ENCODE results near the gene SEMA3A.

The SEMA3A gene

DNA sequence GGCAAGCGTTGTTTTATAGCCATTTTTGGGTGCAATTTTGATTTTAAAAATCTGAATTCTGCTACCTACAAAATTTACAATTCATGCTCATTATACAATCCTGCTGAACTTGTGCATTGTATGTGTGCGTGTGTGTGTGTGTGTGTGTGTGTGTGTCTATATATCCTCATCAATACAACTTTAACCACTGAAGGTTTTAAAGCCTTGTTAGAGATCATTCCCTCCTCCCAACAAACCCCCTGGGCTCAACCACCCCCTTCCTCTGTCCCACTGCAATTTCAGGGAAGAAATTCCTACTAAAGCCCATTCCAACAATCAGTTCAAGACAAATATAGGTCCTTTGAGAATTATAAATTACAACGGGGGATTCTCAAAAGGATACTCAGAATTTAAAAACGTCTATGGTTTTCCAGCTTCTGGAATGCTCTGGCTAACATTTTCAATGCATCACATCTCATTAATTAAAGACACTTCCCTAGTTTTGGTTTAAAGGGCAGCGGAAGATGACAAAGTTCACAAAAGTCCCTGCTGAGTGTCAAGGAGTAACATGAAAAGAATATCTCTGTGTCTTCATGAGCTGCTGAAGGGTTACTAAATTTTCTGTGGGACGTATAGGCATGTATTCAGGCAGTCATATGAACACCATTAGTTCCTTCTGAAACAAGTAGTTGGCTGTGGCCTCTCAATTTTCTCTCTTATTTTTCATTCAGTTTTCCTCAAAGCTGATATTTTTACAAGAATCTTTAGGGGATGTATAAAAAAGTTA lies 889 bp upstream of the SEMA3A start:
- no peaks in the 10 kb centered on the region for H3K27me3 ChIP-seq
- peaks cover 0 to 4% (median 0%) of the 10 kb centered on the region in 4 donors for H3K4me1 ChIP-seq
- TF ChIP-seq, protein P1, sequence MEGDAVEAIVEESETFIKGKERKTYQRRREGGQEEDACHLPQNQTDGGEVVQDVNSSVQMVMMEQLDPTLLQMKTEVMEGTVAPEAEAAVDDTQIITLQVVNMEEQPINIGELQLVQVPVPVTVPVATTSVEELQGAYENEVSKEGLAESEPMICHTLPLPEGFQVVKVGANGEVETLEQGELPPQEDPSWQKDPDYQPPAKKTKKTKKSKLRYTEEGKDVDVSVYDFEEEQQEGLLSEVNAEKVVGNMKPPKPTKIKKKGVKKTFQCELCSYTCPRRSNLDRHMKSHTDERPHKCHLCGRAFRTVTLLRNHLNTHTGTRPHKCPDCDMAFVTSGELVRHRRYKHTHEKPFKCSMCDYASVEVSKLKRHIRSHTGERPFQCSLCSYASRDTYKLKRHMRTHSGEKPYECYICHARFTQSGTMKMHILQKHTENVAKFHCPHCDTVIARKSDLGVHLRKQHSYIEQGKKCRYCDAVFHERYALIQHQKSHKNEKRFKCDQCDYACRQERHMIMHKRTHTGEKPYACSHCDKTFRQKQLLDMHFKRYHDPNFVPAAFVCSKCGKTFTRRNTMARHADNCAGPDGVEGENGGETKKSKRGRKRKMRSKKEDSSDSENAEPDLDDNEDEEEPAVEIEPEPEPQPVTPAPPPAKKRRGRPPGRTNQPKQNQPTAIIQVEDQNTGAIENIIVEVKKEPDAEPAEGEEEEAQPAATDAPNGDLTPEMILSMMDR (IDR thresholded peaks at IDR 0.05), result no peak
- H3K27ac ChIP-seq, result no peak overlapping the region
- no peaks in the 10 kb centered on the region for H3K9me3 ChIP-seq
- DNase-seq, result no peak
- H3K4me3 ChIP-seq, result peak overlapping the region; percentile 39 to 46
- H3K36me3 ChIP-seq, result no peaks in the 10 kb centered on the region
- intact Hi-C loops (cut with DNase I; ENCODE audit: low total_unique reads), result no loop called here

DNA sequence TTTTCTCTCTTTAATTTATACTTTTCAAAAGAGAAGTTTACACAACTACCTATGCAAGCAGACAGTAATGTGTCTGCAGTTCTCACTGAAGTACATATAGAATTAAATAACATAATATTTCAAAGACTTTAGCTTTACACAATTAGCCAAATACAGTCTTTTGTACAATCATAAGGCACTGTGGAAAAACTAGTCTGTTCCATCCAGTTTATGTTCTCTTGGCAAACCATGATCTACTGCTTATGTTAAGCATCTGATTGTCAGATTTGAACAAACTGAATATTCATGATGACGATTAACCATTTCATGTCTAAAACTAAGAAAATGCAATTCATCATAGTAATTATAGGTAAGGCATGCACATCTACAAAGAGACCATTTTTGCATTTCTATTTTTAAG lies 842 bp downstream of the SEMA3A start:
- TF ChIP-seq, protein P1 (IDR thresholded peaks at IDR 0.05), result no peak
- H3K27ac ChIP-seq, result no peak overlapping the region
- H3K4me1 ChIP-seq, result peaks cover 0 to 4% (median 0%) of the 10 kb centered on the region in 4 donors
- H3K4me3 ChIP-seq, result no peak overlapping the region
- no peaks in the 10 kb centered on the region for H3K9me3 ChIP-seq
- H3K36me3 ChIP-seq, result no peaks in the 10 kb centered on the region
- DNase-seq, result no peak
- no peaks in the 10 kb centered on the region for H3K27me3 ChIP-seq
- intact Hi-C loops (cut with DNase I; ENCODE audit: low total_unique reads), result no loop called here

DNA sequence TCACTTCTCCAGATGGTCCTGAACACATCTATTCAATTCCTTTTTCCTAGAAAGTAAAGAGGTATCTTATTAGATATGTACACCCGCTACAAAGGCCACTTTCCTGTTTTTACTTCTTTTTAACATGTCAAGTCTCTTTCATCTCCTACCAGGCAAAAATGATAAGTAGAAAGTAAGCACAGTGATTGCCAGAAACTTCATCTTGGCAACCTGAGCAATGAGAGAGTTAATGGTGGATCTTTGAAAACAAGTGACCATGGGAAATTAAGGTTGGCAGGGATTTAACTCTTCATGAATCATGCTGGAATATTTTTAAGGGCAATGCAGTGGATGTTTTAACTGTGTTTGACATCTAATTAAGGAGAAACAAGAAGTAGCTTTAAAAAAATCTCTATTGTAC lies 2.7 kb downstream of the SEMA3A start:
- intact Hi-C loops (cut with DNase I; ENCODE audit: low total_unique reads), result no loop called here
- H3K4me3 ChIP-seq, result no peak overlapping the region
- DNase-seq, result no peak
- no peaks in the 10 kb centered on the region for H3K9me3 ChIP-seq
- peaks cover 0 to 4% (median 0%) of the 10 kb centered on the region in 4 donors for H3K4me1 ChIP-seq
- no peaks in the 10 kb centered on the region for H3K36me3 ChIP-seq
- H3K27me3 ChIP-seq, result no peaks in the 10 kb centered on the region
- H3K27ac ChIP-seq, result no peak overlapping the region
- TF ChIP-seq, protein P1 (IDR thresholded peaks at IDR 0.05), result no peak

DNA sequence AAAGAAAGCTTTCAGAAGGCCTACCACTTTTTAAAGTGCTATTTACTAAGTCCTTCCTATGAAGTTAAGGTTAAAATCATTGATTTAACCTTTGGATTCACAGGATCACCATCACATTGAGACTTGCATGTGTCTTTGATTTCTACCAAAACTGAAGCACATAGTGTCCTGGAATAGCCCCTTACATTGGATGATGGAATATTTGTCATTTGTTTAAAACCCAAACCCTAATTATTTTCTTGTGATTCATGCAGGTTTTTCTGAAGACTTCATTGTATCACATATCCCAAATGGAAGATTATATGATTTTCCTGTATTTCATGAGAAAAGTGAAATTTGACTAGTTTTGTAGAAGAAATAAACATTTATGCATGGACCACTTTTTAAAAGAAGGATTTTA lies 3.3 kb downstream of the SEMA3A start:
- Histone ChIP-seq H3K27ac (no peak overlapping the region), H3K36me3 (no peaks in the 10 kb centered on the region), H3K27me3 (no peaks in the 10 kb centered on the region), H3K9me3 (no peaks in the 10 kb centered on the region), H3K4me1 (peaks cover 0 to 4% (median 0%) of the 10 kb centered on the region in 4 donors), H3K4me3 (no peak overlapping the region)
- DNase-seq, result no peak
- intact Hi-C loops (cut with DNase I; ENCODE audit: low total_unique reads), result no loop called here
- TF ChIP-seq, protein P1 (IDR thresholded peaks at IDR 0.05), result no peak

DNA sequence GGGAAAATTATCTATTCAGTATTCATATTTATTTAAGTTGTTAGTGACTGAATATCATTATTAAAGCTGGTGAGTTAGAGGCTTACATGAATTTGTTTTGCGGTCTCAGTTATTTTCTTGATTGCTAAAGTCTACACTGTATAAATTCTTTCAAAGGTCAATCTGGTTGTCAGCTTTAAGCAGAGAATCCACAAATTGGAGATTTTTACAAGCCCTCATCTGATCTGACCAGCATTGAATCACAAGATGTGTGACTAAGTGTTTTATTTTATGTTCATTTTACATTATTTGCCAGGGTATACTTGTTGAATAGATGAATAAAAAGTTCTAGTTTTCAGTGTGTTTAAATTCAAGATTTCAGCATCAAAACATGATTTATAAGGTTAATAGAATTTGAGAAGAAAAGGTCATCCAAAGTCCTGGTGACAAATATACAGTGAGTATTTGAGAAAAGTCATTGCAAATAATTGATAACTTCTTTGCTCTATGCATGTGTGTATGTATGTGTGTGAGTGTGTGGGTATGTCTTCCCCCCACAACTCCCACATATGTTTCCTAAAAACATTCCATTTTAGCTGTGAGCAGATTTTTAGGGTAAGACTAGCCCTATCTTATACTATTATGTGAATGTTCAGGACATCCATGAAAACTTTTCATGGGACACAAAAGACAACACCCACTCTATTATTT lies 4.4 kb downstream of the SEMA3A start:
- TF ChIP-seq, protein P1 (IDR thresholded peaks at IDR 0.05), result no peak
- no peaks in the 10 kb centered on the region for H3K36me3 ChIP-seq
- no peaks in the 10 kb centered on the region for H3K27me3 ChIP-seq
- H3K27ac ChIP-seq, result no peak overlapping the region
- H3K9me3 ChIP-seq, result no peaks in the 10 kb centered on the region
- intact Hi-C loops (cut with DNase I; ENCODE audit: low total_unique reads), result no loop called here
- H3K4me3 ChIP-seq, result no peak overlapping the region
- DNase-seq, result no peak
- peaks cover 0 to under 1% (median 0%) of the 10 kb centered on the region in 4 donors for H3K4me1 ChIP-seq
